Esophagus muscularis mucosa (tissue), 4 donors: ENCODE data around the gene CPEB1. TPM values are rescaled to one million over a fixed set of nuclear protein-coding genes. Genes with fewer than 3 reads are reported as not detected.
"Not testable (repeated sequence)": the region's sequence is repeated elsewhere in the genome, so short reads cannot be mapped to it uniquely, and the experiment has no call there.

Source experiments
- DNase-seq: peaks from one replicate; pipeline ENCODE4 v3.0.0-alpha.2; 2017; ENCODE audit errors: extremely low spot score
- H3K27ac ChIP-seq, 4 donors: fragments of 200-600 bp; sonication (generic); replicated peaks in 1 of 4; 1 replicate in 3 of 4; 2 replicates in 1 of 4; pipeline ENCODE4 v1.5.1; 2016 to 2019; ENCODE audit warnings: mild to moderate bottlenecking in 1 of 4
- H3K27me3 ChIP-seq, 4 donors: fragments of 200-600 bp; sonication (generic); one replicate each; pipeline versions ENCODE4 v1.5.1 to v1.6.0; 2016 to 2019
- H3K36me3 ChIP-seq, 4 donors: fragments of 200-600 bp; sonication (generic); one replicate each; pipeline ENCODE4 v1.5.1; 2016 to 2019
- H3K4me1 ChIP-seq, 4 donors: fragments of 200-600 bp; sonication (generic); one replicate each; pipeline ENCODE4 v1.5.1; 2016 to 2019
- H3K4me3 ChIP-seq, 4 donors: fragments of 200-600 bp; sonication (generic); 1 replicate in 2 of 4; 2 replicates in 2 of 4; pipeline ENCODE4 v1.5.1; 2016 to 2019; ENCODE audit warnings: mild to moderate bottlenecking in 4 of 4, moderate library complexity in 1 of 4
- H3K9me3 ChIP-seq, 4 donors: fragments of 200-600 bp; sonication (generic); 1 replicate in 3 of 4; 2 replicates in 1 of 4; pipeline ENCODE4 v1.5.1; 2016 to 2019
- EP300 ChIP-seq: sonication (generic); formaldehyde crosslinking; IDR thresholded peaks from one replicate; pipeline ENCODE4 v1.6.1; 2017; ENCODE audit warnings: antibody characterized with exemption
- POLR2A ChIP-seq: fragments of 450-650 bp; IDR thresholded peaks from one replicate; pipeline ENCODE4 v1.6.1; 2017; ENCODE audit warnings: antibody characterized with exemption, moderate library complexity, mild to moderate bottlenecking, low read depth
- POLR2AphosphoS5 ChIP-seq, 2 donors: sonication (generic); formaldehyde crosslinking; IDR thresholded peaks; one replicate each; pipeline ENCODE4 v1.6.1; 2017; ENCODE audit warnings: antibody characterized with exemption in 2 of 2
- WGBS: methylation state at CpG from one replicate; pipeline ENCODE4 v1.1.5; 2018; 5-methylcytosine and 5-hydroxymethylcytosine counted together
- intact Hi-C: fragments of 100-400 bp; cut with DNase I; formaldehyde crosslinking; loops from one replicate; pipeline ENCODE4 v1.15.1; 2023
- total RNA-seq, 4 donors: library from RNA; depleted of rRNA; stranded (reverse); fragments of >200 nt; gene quantifications; one replicate each; pipeline versions ENCODE4 v1.1.0 to v1.2.1, GENCODE V29; 2016
- TF ChIP-seq, protein P1 (sequence below), 3 experiments: fragments of 200-600 bp in 2 of 3; fragments of 450-650 bp in 1 of 3; sonication (generic) in 2 of 3; IDR thresholded peaks; one replicate each; pipeline ENCODE4 v1.5.1; 2017 to 2019; ENCODE audit warnings: antibody characterized with exemption in 3 of 3, mild to moderate bottlenecking in 2 of 3, moderate library complexity in 1 of 3

The CPEB1 gene
- total RNA-seq, 4 donors from 2014 or later, result 5.6 to 8.1 (median 5.9) TPM

DNA sequence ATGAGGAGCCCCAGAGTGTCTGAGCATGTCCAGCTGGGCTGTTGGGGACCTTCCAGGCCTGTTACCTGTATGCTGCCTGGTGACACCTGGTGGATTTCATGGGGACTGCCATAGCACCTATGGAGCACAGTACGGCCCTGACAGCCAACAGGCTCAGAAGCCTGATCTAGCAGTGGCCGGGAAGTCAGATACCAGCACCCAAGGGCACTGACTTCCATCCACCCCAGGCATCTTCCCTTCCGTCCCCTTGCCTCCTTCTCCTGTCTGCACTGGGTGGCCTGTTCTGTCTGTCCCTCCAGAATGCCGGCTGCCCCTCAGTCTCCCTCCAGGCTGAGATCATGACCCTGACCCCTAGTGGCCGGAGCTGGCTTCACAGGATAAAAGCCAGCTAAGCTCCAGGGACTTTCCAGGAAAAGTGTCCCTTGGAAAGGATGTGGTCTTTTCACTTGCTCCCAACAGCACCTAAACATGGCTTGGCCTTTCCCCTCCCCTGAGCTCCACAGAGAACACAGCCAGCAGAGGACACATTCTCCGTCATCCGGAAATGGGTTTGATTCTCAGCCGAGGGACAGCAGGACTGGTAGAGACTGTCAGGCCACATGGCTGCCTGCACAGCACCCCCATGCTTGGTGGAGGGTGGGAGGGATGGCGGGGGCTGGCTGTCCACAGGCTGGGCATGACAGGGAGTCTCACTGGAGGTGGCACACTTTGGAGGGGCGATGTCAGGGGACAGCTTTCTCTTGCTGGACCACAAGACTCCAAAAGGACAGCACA is 116.4 kb downstream of the CPEB1 start:
- Histone ChIP-seq H3K4me1 (peaks cover 7 to 11% (median 8%) of the 10 kb centered on the region in 4 donors), H3K36me3 (peaks cover 7 to 36% (median 26%) of the 10 kb centered on the region in 4 donors), H3K4me3 (peak overlapping the region in 3 of 4 donors; percentile 15 to 50 (median 27)), H3K9me3 (no peaks in the 10 kb centered on the region), H3K27ac (no peak overlapping the region), H3K27me3 (no peaks in the 10 kb centered on the region)
- no peak for DNase-seq
- TF ChIP-seq EP300 (no peak), POLR2AphosphoS5 (IDR thresholded peaks at IDR 0.05) (peak in 1 of 2 donors; percentile 24), POLR2A (no peak)
- TF ChIP-seq, protein P1, sequence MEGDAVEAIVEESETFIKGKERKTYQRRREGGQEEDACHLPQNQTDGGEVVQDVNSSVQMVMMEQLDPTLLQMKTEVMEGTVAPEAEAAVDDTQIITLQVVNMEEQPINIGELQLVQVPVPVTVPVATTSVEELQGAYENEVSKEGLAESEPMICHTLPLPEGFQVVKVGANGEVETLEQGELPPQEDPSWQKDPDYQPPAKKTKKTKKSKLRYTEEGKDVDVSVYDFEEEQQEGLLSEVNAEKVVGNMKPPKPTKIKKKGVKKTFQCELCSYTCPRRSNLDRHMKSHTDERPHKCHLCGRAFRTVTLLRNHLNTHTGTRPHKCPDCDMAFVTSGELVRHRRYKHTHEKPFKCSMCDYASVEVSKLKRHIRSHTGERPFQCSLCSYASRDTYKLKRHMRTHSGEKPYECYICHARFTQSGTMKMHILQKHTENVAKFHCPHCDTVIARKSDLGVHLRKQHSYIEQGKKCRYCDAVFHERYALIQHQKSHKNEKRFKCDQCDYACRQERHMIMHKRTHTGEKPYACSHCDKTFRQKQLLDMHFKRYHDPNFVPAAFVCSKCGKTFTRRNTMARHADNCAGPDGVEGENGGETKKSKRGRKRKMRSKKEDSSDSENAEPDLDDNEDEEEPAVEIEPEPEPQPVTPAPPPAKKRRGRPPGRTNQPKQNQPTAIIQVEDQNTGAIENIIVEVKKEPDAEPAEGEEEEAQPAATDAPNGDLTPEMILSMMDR (IDR thresholded peaks at IDR 0.05), result peak; percentile 72 to 79 (median 76)
- WGBS, result 20% methylated on average over 3 of the region's 10 CpGs
- intact Hi-C loops, result no loop called here

DNA sequence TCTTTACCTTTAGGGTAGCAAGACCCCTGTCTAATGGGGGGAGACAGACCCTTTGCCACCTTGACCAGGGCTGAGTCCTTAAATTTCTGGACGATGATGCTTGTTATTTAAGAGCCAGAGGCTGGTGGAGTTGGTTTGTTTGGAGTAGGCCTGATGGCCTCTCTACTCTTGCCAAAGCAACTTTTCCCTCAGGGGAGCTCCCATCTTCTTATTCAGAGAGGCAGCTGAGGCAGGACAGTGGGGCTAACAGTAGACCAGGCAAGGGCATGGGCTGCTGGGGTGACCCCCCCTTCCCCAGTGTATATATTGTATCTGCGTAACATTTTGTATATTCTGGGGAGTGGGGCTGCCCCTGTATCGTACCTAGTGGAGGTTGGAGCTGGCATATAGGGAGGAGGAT is 117.2 kb downstream of the CPEB1 start:
- Histone ChIP-seq H3K9me3 (no peaks in the 10 kb centered on the region), H3K36me3 (peaks cover under 1 to 28% (median 18%) of the 10 kb centered on the region in 4 donors), H3K4me1 (peaks cover 7 to 11% (median 8%) of the 10 kb centered on the region in 4 donors), H3K4me3 (no peak overlapping the region), H3K27me3 (no peaks in the 10 kb centered on the region), H3K27ac (no peak overlapping the region)
- DNase-seq, result no peak
- TF ChIP-seq POLR2AphosphoS5 (IDR thresholded peaks at IDR 0.05), result no peak
- no peak for TF ChIP-seq EP300
- no peak for TF ChIP-seq POLR2A
- TF ChIP-seq, protein P1 (IDR thresholded peaks at IDR 0.05), result no peak
- WGBS, result 90% methylated on average over 3 of the region's 3 CpGs
- intact Hi-C loops, result no loop called here

DNA sequence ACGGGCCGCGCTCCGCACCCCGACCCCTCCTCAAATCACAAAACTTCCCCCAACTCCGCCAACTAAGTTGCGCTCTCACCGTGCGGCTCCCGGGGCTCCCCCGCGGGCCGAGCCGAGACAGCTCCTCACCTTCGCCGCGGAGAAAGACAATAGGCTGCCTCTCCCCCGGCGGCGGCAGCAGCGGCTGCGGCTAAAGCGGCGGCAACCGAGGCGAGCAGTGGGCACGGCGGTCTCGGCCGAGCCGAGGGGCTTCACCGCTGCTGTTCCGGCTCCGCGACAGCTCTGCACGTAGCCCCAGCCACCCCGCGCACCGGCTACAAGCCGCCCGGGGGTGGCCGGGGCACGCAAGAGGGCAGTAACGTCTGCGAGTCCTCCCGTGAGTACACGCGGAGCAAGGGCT is 133.6 kb downstream of the CPEB1 start:
- DNase-seq, H3K9me3 ChIP-seq, H3K27ac ChIP-seq, H3K27me3 ChIP-seq, H3K4me1 ChIP-seq, H3K36me3 ChIP-seq, intact Hi-C loops: not testable (repeated sequence)
- H3K4me3 ChIP-seq, result peak overlapping the region in 1 of 4 donors; percentile 36
- no CpG with 5 or more reads among the region's 48 CpGs for WGBS

DNA sequence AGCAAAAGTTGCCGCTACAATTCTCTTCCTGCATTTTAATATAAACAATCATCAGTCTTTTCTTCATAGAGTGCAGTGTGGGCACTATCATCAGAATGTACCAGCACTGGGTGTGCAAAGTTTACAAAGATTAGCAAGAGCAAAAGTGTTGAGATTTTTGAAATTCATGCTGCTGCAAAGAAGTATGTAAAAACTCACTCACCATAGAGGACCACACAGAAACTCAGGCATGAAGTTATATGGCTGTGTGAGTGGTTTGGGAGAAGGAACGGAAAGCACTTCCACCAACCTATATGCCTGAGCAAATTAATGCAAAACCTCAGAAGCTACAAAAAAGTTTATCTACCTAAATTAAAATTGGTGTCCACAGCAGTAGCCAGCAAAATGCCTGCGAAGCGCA is 139.5 kb downstream of the CPEB1 start:
- H3K36me3 ChIP-seq, H3K27ac ChIP-seq, DNase-seq, H3K4me1 ChIP-seq, intact Hi-C loops, H3K9me3 ChIP-seq, H3K4me3 ChIP-seq, H3K27me3 ChIP-seq: not testable (repeated sequence)
- 93% methylated on average over 4 of the region's 4 CpGs for WGBS

DNA sequence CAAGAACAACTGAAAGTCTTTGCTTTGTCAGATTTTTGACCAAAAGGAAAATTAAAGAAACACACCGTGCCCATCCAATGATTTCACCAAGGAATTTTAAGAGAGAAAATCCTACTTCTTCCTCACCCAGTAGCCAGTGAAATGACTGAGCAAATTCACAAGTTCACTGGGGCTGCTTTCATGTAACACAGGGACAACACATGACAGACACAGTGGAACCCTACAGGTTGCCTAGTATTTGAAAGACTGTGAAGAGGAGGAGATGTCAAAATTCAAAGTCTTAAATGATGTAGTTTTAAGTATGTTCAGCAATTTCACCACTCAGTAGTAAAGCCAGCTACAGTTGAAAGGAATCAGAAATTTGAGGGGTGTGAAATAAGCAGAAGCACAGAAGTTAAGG is 140.1 kb downstream of the CPEB1 start:
- intact Hi-C loops, H3K27ac ChIP-seq, H3K4me3 ChIP-seq, H3K36me3 ChIP-seq, DNase-seq, H3K27me3 ChIP-seq, H3K9me3 ChIP-seq, H3K4me1 ChIP-seq: not testable (repeated sequence)
- 90% methylated on average over 1 of the region's 1 CpG for WGBS

DNA sequence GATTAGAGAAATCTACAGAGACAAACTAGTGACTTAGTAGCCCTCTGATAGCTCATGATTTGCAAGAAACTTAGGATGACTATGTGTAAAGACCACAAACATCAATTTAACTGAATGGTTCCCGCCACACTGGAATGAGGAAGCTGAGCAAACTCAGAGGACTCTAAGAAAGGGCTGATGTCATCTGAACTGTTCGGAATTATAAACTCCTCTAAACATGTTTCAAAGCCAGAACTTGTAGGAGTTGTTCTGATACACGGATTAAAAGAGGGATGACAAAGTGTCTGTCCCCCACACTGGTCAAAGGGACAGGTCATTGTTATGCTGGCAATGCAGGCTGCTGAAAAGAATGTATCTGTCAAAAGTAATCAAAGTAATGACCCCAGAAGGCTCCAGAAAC is 141.3 kb downstream of the CPEB1 start:
- H3K4me1 ChIP-seq, H3K27ac ChIP-seq, H3K27me3 ChIP-seq, intact Hi-C loops, H3K4me3 ChIP-seq, H3K9me3 ChIP-seq, H3K36me3 ChIP-seq, DNase-seq: not testable (repeated sequence)
- WGBS, result no CpG with 5 or more reads among the region's 3 CpGs

DNA sequence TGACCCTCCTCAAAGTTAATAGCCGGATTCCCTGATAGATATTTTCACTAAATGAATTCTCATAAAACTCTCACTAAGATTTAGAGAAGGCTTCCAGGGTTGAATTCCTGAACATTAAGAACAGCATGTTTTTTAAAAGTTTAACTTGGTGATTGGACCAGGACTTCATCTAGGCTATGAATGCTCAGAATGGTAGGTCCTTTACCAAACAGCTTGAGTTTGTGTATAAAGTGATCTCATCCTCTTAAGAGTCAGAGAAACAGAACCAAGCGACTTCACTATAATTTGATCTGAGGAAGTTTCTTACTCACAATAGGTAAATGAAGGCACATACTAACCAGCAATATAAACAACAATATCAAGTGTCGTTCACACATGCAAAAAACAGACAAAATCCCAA is 143.1 kb downstream of the CPEB1 start:
- H3K27ac ChIP-seq, intact Hi-C loops, H3K36me3 ChIP-seq, H3K4me1 ChIP-seq, H3K4me3 ChIP-seq, DNase-seq, H3K9me3 ChIP-seq, H3K27me3 ChIP-seq: not testable (repeated sequence)
- WGBS, result 71% methylated on average over 1 of the region's 3 CpGs
